GM06990 (cell line): Measurements from ENCODE around the gene CFAP43.

Experiments
- DNase-seq: peaks from one replicate; pipeline ENCODE4 v3.0.0-alpha.2; 2011; ENCODE audit not compliant: insufficient read length; ENCODE audit errors: extremely low read depth
- H3K27me3 ChIP-seq: replicated peaks from 2 replicates; pipeline ENCODE4 v1.6.0; 2011; ENCODE audit warnings: low read length; ENCODE audit not compliant: control insufficient read depth, insufficient read depth
- H3K36me3 ChIP-seq: 2 replicates; pipeline ENCODE4 v1.5.1; 2011; ENCODE audit warnings: low read length; ENCODE audit not compliant: control insufficient read depth, insufficient read depth
- H3K4me3 ChIP-seq: replicated peaks from 2 replicates; pipeline ENCODE4 v1.5.1; 2011; ENCODE audit warnings: low read depth, mild to moderate bottlenecking, control low read depth, low read length
- TF ChIP-seq, protein P1 (sequence below): IDR thresholded peaks from 2 replicates; pipeline ENCODE4 v1.5.1; 2011; ENCODE audit warnings: low read length, control low read depth, mild to moderate bottlenecking, inconsistent platforms; ENCODE audit not compliant: insufficient read depth, poor library complexity, severe bottlenecking

Gene CFAP43

DNA sequence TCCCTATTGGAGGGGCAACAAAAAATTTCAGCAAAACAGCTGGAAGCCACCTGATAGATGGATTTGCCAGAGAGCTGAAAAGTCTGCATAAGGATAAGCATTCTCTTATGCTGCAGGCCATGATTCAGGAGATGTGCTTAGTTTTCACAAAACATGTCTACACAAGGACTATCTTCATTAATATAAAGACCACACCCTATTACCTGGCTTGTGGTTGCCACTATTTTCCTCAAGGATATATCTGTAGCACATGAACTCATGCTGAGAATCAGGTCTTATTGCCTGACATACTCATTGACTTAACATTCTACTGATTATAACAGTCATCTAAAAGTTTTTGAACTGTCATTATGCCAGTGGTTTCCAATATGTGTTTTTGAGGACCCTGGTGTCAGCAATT lies 139.4 kb downstream of the CFAP43 start:
- DNase-seq = no peak
- H3K4me3 ChIP-seq = no peak overlapping the region
- TF ChIP-seq, protein P1, sequence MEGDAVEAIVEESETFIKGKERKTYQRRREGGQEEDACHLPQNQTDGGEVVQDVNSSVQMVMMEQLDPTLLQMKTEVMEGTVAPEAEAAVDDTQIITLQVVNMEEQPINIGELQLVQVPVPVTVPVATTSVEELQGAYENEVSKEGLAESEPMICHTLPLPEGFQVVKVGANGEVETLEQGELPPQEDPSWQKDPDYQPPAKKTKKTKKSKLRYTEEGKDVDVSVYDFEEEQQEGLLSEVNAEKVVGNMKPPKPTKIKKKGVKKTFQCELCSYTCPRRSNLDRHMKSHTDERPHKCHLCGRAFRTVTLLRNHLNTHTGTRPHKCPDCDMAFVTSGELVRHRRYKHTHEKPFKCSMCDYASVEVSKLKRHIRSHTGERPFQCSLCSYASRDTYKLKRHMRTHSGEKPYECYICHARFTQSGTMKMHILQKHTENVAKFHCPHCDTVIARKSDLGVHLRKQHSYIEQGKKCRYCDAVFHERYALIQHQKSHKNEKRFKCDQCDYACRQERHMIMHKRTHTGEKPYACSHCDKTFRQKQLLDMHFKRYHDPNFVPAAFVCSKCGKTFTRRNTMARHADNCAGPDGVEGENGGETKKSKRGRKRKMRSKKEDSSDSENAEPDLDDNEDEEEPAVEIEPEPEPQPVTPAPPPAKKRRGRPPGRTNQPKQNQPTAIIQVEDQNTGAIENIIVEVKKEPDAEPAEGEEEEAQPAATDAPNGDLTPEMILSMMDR = no peak

DNA sequence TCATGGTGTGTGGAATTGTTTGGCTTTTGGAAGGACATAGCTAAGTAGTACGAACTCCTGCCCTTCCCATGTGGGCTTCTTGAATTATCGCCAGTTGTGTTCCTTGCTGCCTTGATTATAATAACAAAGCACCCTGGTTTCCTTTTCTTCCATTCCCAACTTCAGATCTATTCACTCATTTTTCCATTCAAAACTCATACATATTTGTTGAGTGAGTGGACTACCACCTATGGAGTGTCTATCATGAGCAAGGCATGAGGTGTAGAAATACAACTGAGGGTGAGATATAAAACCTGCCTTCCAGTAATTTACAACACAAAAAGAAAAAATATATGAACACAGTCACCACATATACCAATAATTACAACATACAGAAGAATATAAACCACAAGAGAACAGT lies 141.6 kb downstream of the CFAP43 start:
- Histone ChIP-seq H3K4me3 (no peak overlapping the region), H3K36me3 (no peaks in the 10 kb centered on the region), H3K27me3 (no peaks in the 10 kb centered on the region; the same call in 1 of the 2 replicates)
- DNase-seq = no peak
- TF ChIP-seq, protein P1 = no peak

More for the DNA sequence above, 139.4 kb downstream of the CFAP43 start:
- Histone ChIP-seq H3K27me3 (no peaks in the 10 kb centered on the region; the same call in 1 of the 2 replicates), H3K36me3 (no peaks in the 10 kb centered on the region)

DNA sequence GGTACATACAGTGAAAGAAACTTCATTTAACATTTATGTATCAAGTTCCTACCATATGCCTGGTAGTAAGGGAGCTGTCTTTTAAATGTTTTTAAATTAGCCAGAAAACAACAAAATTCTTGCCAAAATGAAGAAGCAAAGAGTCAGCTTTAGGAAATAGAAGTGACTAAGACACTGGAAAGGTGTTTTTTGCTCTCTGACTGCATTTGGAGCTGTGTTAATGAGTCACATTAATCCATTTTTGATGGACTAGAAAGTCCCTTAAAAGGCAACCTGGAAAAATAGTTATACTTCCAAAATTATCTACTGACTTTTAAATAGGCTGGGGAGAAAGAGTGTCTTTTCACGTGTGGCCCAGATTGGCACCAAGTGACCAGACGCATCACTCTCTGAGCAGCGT lies 142.5 kb downstream of the CFAP43 start:
- Histone ChIP-seq H3K27me3 (no peaks in the 10 kb centered on the region; the same call in 1 of the 2 replicates), H3K36me3 (no peaks in the 10 kb centered on the region), H3K4me3 (no peak overlapping the region)
- no peak for DNase-seq
- TF ChIP-seq, protein P1 = no peak

DNA sequence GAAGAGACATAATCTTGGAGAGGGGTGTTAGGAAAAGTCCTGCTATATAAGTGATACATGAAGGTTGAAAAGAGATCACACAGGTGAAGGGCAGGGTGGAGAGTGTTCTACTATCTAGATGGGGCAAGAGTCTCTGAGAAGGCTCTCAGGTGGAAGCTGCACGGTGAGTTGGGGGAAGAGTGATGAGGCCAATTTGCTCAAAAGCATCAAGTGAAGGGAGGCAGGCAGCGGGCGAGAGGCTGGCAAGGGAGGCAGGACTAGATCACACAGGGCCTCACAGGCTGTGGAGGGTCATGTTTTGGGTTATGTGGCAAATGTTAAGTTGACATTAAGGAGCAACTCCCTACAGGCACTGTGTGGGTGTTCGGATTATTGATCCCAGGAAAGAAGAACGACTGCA lies 143.9 kb downstream of the CFAP43 start:
- TF ChIP-seq, protein P1 = no peak
- no peaks in the 10 kb centered on the region; the same call in 1 of the 2 replicates for H3K27me3 ChIP-seq
- H3K36me3 ChIP-seq = no peaks in the 10 kb centered on the region
- no peak overlapping the region for H3K4me3 ChIP-seq
- no peak for DNase-seq

DNA sequence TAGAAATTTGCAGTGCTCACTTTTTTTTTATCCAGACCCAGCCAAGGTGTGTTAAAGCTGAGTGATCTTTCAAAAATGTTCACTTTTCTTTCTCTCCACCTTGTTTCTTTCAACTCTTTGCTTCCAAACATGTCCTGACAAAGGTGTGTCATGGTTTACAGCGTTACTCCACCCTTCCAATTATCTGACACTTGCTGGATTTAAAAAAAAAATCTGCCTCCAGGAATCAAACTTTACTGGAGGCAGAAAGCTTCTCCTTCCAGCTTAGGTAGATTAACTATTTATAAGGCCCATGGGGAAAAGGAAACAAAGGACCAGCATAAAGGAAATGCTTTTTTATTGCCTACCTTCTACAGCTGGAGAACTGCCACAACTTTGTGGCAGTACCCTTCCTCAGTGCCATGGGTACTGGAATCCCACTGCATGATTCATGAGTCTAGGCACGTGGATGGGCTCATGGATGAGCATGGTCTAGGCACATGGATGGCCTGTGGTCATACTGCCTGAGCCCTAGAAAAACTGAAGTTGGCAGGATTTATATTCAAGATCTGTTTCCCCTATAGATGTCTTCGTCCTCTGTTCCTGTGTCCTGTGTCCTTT lies 146.3 kb downstream of the CFAP43 start, which contains the start of gene COL17A1:
COL17A1 (minus strand) TSS at position 80 of the 600 bp plus-strand sequence. CDS start 5,207 bp downstream, outside the sequence.
- H3K4me3 ChIP-seq = no peak within 1 kb of the TSS
- TF ChIP-seq, protein P1 = no peak

More for the DNA sequence above, 146.3 kb downstream of the CFAP43 start, which contains the start of gene COL17A1:
- no peak for DNase-seq
- Histone ChIP-seq H3K27me3 (no peaks in the 10 kb centered on the region; the same call in 1 of the 2 replicates), H3K36me3 (no peaks in the 10 kb centered on the region)
